CD4-positive, alpha-beta T cell treated with Interleukin-17A for 4 hours (primary cell): ENCODE measurements around the gene NMB.
"Not testable (repeated sequence)": the region's sequence is repeated elsewhere in the genome, so short reads cannot be mapped to it uniquely, and the experiment has no call there.

ENCODE experiments used
- DNase-seq: peaks from one replicate; pipeline ENCODE4 v3.0.0-alpha.2; 2020; ENCODE audit warnings: mixed read lengths

The NMB gene, protein sequence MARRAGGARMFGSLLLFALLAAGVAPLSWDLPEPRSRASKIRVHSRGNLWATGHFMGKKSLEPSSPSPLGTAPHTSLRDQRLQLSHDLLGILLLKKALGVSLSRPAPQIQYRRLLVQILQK

DNA sequence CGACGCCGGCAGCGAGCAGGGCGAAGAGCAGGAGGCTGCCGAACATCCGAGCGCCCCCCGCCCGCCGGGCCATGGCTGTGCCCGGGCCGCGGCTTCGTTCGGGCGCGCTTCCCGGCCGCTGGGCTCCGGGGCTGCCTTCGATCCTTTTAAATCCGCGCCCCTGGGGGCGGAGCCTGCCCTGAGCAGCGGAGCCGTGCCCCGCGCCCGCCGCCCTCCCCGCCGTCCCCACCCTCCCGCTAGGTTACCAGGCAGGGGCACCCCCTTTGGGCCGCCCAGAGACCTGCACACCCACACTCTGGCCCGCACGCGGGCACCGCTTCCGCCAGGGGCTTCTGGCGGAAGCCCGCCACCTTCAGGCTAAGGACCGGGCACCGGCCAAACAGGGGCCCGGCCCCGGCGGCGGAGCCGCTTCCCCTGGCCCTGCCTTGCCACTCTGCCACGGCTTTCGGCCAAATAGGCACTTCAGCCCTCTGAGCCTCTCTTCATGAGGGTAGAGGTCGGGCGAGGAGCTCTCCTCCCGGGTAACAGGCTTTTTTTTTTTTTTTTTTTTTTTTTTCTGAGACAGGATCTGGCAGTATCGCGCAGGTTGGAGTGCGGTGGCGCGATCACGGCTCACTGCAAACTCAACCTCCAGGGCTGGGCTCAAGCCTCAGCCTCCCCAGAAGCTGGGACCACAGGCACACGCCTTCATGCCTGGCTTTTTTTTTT is at the start of gene NMB:
Gene NMB (minus strand): TSS at position 120 of the 708 bp plus-strand sequence. CDS start 47 bp downstream, at position 73.
- DNase-seq = peak; percentile 90

DNA sequence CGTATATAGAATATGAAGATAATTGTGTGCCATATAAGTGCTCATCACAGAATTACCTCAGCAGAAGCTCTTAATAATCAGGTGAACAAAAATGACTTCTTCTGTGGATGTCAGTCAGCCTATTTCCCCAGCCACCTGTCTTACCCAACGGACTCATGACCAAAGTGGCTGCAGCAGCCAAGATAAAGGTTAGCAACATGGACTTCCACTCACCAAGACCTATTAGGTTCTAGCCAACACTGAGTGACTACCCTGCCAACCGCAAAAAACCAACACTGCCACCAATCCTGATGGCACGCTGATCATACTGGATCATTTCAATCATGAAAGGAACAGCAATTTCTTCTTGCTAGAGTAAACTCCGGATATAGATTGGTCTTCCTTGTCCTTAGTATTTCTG is 45.8 kb upstream of the NMB start:
- no peak for DNase-seq

DNA sequence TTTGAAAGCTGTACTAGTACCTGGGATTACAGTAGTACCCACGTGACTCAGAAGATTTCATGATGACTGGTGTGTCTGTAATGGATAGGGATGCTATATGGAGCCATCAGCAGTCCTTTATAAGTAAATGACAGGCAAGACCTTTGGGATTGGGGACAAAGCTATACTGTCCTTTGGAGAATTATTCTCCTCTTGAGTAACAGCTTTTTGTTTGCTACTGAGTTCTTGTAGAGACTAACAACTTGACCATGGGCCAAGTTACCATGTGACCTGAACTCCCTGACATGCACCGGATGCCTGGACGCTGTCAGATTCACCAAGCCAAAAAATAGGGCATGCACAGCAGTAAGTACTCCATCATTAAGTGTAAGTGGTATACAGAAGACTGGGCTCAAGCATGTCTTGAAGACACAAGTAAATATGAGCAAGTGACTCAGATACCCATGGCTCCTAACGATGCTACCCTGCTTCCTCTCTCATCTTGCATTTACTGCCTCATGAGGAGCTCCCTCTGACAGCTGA is 45.0 kb upstream of the NMB start:
- peak; percentile 13 for DNase-seq

DNA sequence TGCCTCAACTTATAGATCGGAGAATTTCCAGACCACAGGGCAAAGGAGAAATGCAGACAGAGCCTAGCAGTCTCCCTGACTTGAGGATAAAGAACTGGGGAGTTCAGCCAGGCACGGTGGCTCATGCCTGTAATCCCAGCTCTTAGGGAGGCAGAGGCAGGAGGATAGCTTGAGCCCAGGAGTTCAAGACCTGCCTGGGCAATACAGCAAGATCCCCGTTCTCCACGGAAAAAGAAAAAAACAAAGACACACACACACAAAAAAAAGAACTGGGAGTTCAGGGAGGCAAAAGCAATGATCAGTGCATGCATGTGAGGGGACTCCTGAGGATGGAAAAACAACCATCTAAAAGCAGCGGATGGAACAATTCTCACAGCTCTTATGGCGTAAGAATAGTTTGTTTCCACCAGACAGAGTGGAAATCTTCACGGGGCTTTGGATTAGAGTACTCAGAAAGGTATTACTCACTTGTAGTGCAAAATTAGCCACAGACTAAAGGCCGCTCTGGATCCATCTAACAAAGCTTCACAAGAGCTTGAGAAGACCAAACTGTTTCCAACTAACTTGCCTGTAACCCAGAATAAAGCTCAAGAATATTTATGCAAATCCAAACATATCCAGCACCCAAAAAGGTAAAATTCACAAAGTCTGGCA is 41.7 kb upstream of the NMB start:
- no peak for DNase-seq

DNA sequence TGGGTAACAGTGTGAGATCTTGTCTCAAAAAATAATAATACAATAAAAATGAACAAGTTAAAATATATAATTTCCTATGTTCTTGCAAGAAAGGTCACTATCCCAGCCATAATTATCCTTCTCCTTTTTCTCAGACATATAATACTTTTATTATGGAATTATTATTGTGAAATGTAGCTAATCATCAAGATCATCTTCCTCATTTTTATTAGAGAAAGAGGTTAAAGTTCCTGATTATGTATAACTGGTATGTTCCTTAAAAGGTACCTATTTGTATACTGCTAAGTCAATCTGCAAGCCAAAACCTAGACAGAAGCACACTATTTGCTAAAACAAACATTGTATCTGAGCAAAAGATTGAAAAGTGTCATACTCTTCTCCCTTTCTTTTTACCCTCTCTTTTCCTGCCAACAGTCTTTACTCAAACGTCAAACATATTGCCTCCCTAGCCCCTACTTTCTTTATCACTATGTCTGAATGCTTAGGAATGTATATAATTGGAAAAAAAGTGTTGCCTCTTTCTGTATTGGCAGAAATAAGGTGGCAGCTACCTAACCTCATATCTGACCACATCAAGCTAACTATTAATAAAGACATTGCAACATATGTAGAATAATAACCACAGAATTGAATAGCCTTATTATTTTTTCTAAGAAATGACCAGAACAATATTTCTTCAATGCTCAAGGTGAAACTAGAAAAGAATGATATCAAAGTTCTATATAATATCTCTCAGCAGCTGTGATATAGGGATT is 39.4 kb upstream of the NMB start:
- no peak for DNase-seq

DNA sequence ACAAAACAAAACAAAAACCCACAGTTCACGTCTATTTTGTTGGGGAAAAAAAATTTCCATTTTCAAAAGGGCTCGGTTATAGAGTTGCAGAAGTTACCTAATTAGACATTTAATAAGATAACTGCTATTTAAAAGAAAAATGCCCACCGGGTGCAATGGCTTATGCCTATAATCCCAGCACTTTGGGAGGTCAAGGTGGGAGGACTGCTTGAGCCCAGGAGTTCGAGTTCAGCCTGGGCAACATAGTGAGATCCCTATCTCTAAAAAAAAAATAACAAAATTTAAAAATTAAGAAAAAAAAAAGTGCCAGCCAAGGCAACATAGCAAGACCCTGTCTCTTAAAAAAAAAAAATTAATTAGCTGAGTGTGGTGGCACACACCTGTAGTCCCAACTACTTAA is 38.8 kb upstream of the NMB start:
- DNase-seq = no peak

DNA sequence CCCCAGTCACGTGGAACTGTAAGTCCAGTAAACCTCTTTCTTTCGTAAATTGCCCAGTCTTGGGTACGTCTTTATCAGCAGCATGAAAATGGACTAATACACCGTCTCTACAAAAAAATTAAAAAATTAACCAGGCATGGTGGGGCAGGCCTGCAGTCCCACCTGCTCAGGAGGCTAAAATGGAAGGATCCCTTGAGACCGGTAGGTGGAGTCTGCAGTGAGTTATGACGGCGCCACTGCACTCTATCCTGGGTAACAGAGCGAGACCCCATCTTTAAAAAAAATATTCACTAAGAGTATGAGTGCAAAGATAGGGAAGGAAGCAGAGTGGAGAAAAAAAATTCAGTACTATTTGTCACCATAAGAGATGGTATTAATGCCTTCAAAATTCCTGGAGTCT is 32.3 kb upstream of the NMB start:
- no peak for DNase-seq

DNA sequence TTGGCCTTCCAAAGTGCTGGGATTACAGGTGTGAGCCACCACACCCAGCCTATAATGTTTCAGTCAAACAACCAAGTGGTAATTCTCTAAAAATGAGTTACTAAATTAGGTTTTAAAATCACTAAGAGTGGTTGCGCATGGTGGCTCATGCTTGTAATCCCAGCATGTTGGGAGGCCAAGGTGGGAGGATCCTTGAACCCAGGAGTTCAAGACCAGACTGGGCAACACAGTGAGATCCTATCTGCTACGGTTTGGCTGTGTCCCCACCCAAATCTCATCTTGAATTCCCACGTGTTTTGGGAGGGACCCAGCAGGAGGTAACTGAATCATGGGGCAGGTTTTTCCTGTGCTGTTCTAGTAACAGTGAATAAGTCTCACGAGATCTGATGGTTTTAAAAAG is 31.9 kb upstream of the NMB start:
- DNase-seq = no peak

DNA sequence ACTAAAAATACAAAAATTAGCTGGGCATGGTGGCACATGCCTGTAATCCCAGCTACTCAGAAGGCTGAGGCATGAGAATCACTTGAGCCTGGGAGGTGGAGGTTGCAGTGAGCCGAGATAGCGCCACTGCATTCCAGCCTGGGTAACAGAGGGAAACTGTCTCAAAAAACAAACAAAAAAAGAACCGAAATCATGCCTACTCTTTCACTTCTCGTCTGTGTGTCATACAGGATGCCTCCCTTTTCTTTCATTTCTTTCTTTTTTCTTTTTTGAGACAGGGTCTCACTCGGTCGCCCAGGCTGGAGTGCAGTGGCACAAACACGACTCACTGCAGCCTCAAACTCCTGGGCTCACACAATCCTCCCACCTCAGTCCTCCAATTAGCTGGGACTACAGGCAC is 28.4 kb upstream of the NMB start:
- not testable (repeated sequence) for DNase-seq

DNA sequence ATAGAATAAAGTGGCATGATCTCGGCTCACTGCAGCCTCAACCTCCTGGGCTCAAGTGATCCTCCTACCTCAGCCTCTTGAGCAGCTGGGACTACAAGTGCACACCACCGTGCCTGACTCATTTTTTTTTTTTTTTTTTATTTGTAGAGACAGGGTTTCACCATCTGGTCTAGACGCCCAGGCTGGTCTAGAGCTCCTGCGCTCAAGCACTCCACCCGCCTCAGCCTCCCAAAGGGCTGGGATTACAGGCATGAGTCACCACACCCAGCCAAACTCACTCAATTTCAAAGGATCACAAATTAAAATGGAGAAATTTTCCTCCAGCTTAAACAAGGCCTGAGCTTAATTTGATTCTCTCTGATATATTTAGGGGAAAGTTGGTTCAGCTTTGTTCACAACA is 27.3 kb upstream of the NMB start:
- DNase-seq = peak; percentile 15

DNA sequence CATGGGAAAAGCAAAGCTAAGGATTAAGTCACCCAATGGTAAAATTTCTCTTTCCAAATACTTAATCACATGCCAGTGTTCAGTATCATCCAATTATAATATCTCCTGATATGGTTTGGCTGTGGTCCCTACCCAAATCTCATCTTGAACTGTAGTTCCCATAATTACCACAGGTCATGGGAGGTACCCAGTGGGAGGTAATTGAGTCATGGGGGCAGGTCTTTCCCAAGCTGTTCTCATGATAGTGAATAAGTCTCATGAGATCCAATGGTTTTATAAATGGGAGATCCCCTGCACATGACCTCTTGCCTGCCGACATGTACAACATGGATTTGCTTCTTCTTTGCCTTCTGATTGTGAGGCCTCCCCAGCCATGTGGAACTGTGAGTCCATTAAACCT is 26.1 kb upstream of the NMB start:
- no peak for DNase-seq

DNA sequence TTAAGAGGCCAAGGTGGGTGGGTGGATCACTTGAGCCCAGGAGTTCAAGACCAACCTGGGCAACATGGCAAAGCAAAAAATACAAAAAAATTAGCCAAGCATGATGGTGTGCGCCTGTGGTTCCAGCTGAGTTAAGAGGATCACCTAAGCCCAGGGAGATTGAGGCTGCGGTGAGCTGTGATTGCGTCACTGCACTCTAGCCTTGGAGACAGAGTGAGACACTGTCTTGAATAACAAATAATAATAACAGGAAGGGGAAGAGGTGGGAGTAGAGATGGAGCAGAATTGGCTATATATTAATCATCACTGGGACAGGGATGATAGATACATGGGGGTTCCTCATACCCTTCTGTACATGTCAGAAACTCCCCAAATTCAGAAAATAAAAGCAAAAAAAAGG is 23.8 kb upstream of the NMB start:
- DNase-seq = peak; percentile 62

DNA sequence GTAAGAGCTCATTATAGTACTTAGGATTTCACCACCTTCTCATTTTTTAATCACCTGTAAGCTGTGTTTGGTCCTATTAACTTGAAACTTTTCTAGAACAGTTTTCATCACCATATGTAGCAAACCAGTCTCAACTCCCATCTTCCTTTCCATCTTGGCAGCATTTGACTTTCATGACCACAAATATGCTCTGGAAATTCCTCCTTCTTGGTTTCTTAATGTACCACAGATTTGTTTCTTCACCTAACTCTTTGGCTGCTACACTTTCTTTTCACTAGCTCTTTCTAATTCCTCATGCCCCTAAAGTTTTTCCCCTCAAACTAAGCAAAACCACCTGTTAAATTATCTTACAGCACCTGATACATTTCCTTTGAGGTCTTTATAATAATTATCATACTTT is 13.2 kb upstream of the NMB start:
- DNase-seq = no peak

DNA sequence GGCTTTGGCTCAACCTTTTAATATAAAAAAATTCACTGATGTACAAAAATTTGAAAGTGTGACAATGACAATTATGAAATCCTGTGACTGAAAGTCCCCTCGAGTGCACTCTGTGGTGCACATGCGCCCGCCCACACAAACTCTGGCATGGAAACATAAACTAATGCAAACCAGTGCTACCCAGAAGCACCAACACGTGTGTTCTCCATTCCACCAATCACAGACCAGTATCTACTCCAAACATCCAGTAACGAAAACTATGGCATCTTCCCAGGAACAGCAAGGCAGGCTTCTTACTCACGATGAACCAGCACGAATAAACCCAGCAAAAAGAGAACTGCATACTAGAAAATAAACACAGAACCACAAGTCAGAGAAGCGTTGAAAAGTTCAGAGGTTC is 11.7 kb upstream of the NMB start:
- DNase-seq = no peak

DNA sequence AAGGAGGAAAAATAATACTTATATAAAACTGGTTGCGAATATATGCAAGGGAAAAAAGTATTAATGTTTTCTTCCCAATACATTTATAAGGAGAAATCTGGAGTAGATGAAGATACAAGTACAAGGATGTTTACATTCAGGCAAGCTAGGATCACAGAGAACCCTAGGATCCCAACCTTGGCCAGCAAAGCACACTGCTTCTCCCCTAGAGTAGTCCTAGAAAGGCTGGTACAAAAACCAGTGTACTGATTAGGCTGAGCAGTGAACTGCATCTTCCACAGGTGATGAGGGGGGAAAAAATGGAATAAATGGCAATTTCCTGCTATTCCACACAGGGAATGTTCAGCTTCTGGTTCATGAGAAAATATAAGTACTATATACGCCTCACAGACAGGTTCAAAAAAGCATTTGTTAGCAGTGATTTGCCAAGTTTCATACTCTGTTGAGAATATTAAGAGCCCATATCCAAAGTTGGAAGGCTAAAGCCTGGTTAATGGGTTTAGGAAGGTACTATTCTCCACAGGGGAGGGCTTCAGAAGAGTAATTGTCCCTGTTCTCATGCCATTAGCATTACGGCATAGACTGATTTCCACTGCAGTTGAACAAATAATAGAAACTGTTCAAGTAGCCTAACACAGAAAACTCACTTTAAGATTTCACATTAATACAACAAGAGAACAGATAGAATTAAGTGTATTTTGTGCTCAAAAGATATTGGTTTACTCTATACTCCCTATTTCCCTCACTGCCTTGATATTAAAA is 10.4 kb upstream of the NMB start:
- DNase-seq = no peak

DNA sequence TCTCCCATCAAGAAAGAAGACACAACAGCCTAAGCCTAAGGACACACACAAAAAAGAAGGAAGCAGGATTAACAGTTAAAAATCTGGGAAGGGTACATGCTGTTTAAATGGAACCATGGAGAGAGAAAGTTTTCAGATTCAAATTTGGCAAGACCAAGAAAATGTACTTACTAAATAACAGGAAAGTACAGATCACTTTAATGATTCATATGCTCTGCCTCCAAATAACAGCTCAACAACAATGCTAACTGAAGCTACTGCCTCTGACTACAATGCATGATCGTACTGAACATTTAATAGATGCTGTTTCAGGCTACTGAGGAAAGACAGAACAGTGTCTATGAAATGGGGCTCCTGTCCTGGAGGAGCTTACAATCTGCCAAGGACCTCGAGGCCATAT is 8.4 kb upstream of the NMB start:
- DNase-seq = no peak

DNA sequence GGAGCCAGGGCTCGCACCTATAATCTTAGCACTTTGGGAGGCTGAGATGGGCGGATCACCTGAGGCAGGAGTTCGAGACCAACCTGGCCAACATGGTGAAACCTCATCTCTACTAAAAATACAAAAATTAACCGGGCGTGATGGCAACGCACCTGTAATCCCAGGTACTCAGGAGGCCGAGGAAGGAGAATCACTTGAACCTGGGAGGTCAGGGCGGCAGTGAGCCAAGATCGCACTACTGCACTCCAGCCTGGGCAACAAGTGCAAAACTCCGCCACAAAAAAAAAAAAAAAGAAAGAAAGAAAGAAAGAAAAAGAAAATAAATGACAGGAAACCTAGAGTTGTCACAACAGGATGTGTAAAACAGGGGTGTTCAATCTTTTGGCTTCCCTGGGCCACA is 3.0 kb upstream of the NMB start:
- DNase-seq = no peak

DNA sequence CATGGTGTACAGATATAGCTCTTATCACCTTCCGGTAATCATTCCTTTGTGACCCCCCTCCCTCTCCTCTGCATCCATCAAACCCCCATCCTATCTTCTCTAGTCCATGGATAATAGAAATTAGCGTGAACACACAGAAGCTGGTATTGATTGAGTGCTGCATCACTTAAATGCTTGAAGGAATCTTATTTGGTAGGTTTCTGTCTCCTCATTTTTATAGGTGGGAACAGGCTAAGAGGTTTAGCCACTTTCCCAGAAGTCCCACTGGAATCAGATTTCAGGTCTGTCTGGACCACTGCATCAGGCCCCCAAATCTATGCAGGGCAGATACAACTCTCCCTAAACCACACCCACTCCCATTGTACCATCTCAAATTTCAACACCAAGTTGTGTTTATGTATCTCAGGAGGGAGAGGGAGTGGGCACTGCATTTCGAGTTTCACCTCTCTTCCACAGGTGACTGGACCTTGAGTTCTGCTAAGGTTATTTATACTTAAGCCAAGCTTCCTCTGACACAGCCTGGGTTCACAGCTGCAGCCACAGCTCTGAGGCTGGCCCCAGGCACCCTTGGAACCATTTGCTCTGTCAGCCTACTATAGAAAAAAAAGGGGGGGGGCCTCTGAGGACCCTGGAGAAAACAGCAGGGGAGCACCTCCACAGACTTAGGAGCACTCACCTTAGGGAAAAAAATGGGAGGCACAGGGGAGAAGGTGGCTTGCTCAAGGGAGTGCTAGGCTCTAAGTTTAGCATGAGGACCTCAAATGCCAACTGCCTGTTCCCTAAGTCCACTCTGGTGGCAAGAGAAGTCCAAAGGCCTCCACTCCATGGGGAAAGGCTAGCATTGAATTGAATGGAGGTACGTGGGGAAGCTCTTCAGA is 2.1 kb upstream of the NMB start:
- no peak for DNase-seq

DNA sequence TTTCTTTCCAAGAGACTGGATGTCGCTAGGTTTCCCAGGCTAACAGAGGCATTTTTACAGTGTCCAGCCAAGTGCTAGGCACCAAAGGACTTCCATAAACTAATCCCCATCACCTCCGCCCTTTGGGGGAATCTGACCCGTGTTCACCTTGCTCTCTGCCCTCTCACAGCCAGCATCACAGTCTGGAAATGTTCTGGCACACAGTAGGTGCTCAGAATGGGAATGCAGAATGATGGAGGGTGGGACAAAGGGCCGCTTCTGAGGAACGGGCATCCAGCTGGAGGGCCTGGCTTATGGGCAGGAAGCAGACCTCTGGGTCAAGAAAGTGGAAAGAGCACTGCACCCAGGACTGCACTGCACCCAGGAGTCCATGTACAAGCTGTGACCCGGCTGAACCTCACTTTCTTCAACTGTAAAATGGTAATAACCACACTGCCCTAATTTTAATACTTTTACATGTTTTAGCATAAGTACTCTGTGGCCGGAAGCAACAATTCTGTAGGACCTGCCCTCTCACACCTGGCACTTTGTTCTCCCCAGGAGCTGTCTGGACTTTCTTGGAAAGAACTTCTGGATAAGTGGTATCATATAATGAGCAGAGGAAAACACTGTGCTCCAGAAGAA is 901 bp upstream of the NMB start:
- DNase-seq = no peak

DNA sequence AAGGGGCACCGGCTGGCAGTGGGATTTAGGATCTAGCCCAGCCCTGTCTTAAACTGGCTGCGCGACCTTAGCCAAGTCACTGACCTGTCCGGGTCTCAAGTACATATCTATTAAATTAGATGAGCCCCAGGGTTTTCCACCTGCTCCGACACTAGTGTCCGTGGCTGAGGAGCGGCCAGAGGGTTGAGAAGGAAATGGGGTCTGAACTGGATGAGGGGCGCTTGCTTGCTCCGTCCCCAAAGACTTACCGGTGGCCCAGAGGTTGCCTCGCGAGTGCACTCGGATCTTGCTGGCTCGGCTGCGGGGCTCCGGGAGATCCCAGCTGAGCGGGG is 285 bp downstream of the NMB start:
- DNase-seq = no peak

DNA sequence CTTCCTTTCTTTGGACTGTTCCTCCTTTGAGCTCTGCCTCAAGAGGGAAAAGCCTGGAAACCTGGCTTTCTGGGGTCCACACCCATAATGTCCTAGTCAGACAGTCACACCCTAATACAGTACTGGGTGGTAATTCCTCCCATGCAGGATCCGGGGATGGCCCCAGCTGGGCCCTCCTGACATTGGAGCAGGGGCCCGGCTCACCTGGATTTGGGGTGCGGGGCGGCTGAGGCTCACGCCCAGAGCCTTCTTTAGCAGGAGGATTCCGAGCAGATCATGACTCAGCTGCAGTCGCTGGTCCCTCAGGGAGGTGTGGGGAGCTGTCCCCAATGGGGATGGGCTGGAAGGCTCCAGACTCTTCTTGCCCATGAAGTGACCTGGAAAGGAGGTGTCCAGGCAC is 1.0 kb downstream of the NMB start:
- no peak for DNase-seq
